Stomach (tissue), 4 donors: ENCODE data around the gene RIC1.

Source experiments
- CTCF ChIP-seq, 7 experiments: fragments of 450-650 bp in 4 of 7; fragments of 200-600 bp in 3 of 7; sonication (generic) in 3 of 7; IDR thresholded peaks; one replicate each; pipeline ENCODE4 v1.5.1; 2016 to 2019; ENCODE audit warnings: antibody characterized with exemption in 7 of 7, control low read depth in 2 of 7, mild to moderate bottlenecking in 1 of 7
- EP300 ChIP-seq: sonication (generic); formaldehyde crosslinking; IDR thresholded peaks from one replicate; pipeline ENCODE4 v1.6.1; 2017; ENCODE audit warnings: antibody characterized with exemption
- POLR2A ChIP-seq, 4 donors: fragments of 450-650 bp; IDR thresholded peaks; one replicate each; pipeline ENCODE4 v1.6.1; 2016; ENCODE audit warnings: antibody characterized with exemption in 4 of 4, control low read depth in 2 of 4, mild to moderate bottlenecking in 1 of 4, moderate library complexity in 1 of 4
- POLR2AphosphoS5 ChIP-seq, 3 donors: sonication (generic); formaldehyde crosslinking; IDR thresholded peaks; one replicate each; pipeline ENCODE4 v1.6.1; 2016; ENCODE audit warnings: antibody characterized with exemption in 3 of 3

DNA sequence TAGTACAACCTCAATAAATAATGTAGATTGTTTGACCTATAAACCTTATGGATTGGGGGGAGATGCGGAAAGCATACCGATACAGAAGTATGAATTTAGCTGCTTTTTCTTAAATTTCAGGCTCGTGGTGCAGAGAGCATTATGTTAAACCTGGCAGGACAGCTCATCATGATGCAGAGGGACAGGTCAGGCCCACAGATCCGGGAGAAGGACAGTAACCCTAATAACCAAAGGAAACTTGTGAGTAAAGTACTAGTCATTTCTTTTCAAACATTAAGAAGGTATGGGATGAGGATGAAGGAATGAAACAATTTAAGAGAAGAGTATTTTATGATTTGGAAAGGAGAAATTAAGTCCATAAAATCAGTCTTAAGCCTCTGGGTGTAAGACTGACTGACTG, 133.5 kb downstream of the RIC1 start:
- no peak for TF ChIP-seq CTCF (IDR thresholded peaks at IDR 0.05)
- no peak for TF ChIP-seq EP300
- TF ChIP-seq POLR2AphosphoS5 (IDR thresholded peaks at IDR 0.05), result no peak
- no peak for TF ChIP-seq POLR2A (IDR thresholded peaks at IDR 0.05)
